H9 (cell line): ENCODE results near the gene SHISA3. TPM values are rescaled to one million over a fixed set of nuclear protein-coding genes. Genes with fewer than 3 reads are reported as not detected.

ENCODE experiments used
- DNase-seq: peaks from one replicate; pipeline ENCODE4 v3.0.0-alpha.2; 2017
- H2AFZ ChIP-seq: one replicate; pipeline ENCODE4 v1.6.1; 2013; ENCODE audit warnings: mild to moderate bottlenecking, low read length, control low read depth, moderate library complexity
- H2AK5ac ChIP-seq: 2 replicates; pipeline ENCODE4 v1.6.1; 2013; ENCODE audit warnings: low read length, control low read depth, mixed read lengths; ENCODE audit not compliant: insufficient read length
- H2BK120ac ChIP-seq: one replicate; pipeline ENCODE4 v1.6.1; 2013; ENCODE audit warnings: low read depth, mild to moderate bottlenecking, low read length, control low read depth, inconsistent platforms; ENCODE audit not compliant: poor library complexity, severe bottlenecking
- H2BK12ac ChIP-seq: 2 replicates; pipeline ENCODE4 v1.6.1; 2013; ENCODE audit warnings: low read length, control low read depth, mixed read lengths, low read depth; ENCODE audit not compliant: insufficient read length
- H2BK15ac ChIP-seq: 2 replicates; pipeline ENCODE4 v1.6.1; 2013; ENCODE audit warnings: low read depth, low read length, control low read depth
- H2BK20ac ChIP-seq: one replicate; pipeline ENCODE4 v1.6.1; 2013; ENCODE audit warnings: low read depth, mild to moderate bottlenecking, low read length, control low read depth, inconsistent platforms; ENCODE audit not compliant: poor library complexity, severe bottlenecking
- H2BK5ac ChIP-seq: 2 replicates; pipeline ENCODE4 v1.6.1; 2013; ENCODE audit warnings: low read length, control low read depth, mixed read lengths; ENCODE audit not compliant: insufficient read length
- H3K14ac ChIP-seq: 2 replicates; pipeline ENCODE4 v1.6.1; 2013; ENCODE audit warnings: low read length, control low read depth; ENCODE audit not compliant: insufficient read depth
- H3K18ac ChIP-seq: 2 replicates; pipeline ENCODE4 v1.6.1; 2013; ENCODE audit warnings: low read depth, mild to moderate bottlenecking, mixed read lengths, low read length, control low read depth; ENCODE audit not compliant: insufficient read length
- H3K23ac ChIP-seq: 2 replicates; pipeline ENCODE4 v1.6.1; 2013; ENCODE audit warnings: low read length, control low read depth, mixed read lengths, low read depth; ENCODE audit not compliant: insufficient read length
- H3K23me2 ChIP-seq: 2 replicates; pipeline ENCODE4 v1.6.1; 2013; ENCODE audit warnings: low read depth, mild to moderate bottlenecking, mixed read lengths, low read length, control low read depth; ENCODE audit not compliant: insufficient read length, poor library complexity, severe bottlenecking
- H3K27ac ChIP-seq: 2 replicates; pipeline ENCODE4 v1.5.1; 2013; ENCODE audit warnings: low read length, control low read depth, mixed read lengths, low read depth; ENCODE audit not compliant: insufficient read length
- H3K27me3 ChIP-seq: 2 replicates; pipeline ENCODE4 v1.6.1; 2013; ENCODE audit warnings: low read length, control low read depth, inconsistent platforms; ENCODE audit not compliant: insufficient read depth
- H3K4ac ChIP-seq: 2 replicates; pipeline ENCODE4 v1.6.1; 2013; ENCODE audit warnings: low read depth, mild to moderate bottlenecking, control low read depth, inconsistent platforms, low read length, moderate library complexity
- H3K4me1 ChIP-seq: 2 replicates; pipeline ENCODE4 v1.6.1; 2013; ENCODE audit warnings: low read length, control low read depth, inconsistent platforms; ENCODE audit not compliant: insufficient read depth
- H3K4me2 ChIP-seq: 2 replicates; pipeline ENCODE4 v1.6.1; 2013; ENCODE audit warnings: low read length, control low read depth, mixed read lengths; ENCODE audit not compliant: insufficient read length, insufficient read depth
- H3K56ac ChIP-seq: 2 replicates; pipeline ENCODE4 v1.6.1; 2013; ENCODE audit warnings: low read depth, mild to moderate bottlenecking, mixed read lengths, low read length, control low read depth; ENCODE audit not compliant: insufficient read length
- H3K79me1 ChIP-seq: 2 replicates; pipeline ENCODE4 v1.6.1; 2013; ENCODE audit warnings: low read depth, mild to moderate bottlenecking, moderate library complexity, low read length, control low read depth, inconsistent platforms; ENCODE audit not compliant: insufficient read depth, poor library complexity, severe bottlenecking
- H3K79me2 ChIP-seq: 2 replicates; pipeline ENCODE4 v1.6.1; 2013; ENCODE audit warnings: low read length, control low read depth, inconsistent platforms; ENCODE audit not compliant: insufficient read depth
- H3K9ac ChIP-seq: 2 replicates; pipeline ENCODE4 v1.6.1; 2013; ENCODE audit warnings: low read length, control low read depth, mixed read lengths; ENCODE audit not compliant: insufficient read length; ENCODE audit errors: extremely low read depth
- H3K9me3 ChIP-seq: one replicate; pipeline ENCODE4 v1.6.1; 2013; ENCODE audit warnings: low read depth, low read length, inconsistent platforms; ENCODE audit not compliant: control insufficient read depth
- H3T11ph ChIP-seq: one replicate; pipeline ENCODE4 v1.6.1; 2013; ENCODE audit warnings: mild to moderate bottlenecking, low read length, control low read depth, inconsistent platforms
- H4K20me1 ChIP-seq: one replicate; pipeline ENCODE4 v1.6.1; 2013; ENCODE audit not compliant: control insufficient read depth, insufficient read length, insufficient read depth
- H4K5ac ChIP-seq: 2 replicates; pipeline ENCODE4 v1.6.1; 2013; ENCODE audit warnings: low read depth, mild to moderate bottlenecking, mixed read lengths, low read length, control low read depth; ENCODE audit not compliant: insufficient read length
- H4K8ac ChIP-seq: replicated peaks from 2 replicates; pipeline ENCODE4 v1.6.1; 2013; ENCODE audit warnings: low read length, control low read depth, mixed read lengths, low read depth; ENCODE audit not compliant: insufficient read length
- H4K91ac ChIP-seq: 2 replicates; pipeline ENCODE4 v1.6.1; 2013; ENCODE audit warnings: low read depth, mild to moderate bottlenecking, moderate library complexity, mixed read lengths, low read length, control low read depth; ENCODE audit not compliant: insufficient read length
- H3K27ac Mint-ChIP-seq, 3 experiments: 2 replicates in 2 of 3; 3 replicates in 1 of 3; pipeline ENCODE4 v1.8.0; 2020 to 2021; ENCODE audit warnings: mixed read lengths in 3 of 3, mild to moderate bottlenecking in 1 of 3, moderate library complexity in 1 of 3
- H3K27me3 Mint-ChIP-seq: 2 replicates; pipeline ENCODE4 v1.8.0; 2021; ENCODE audit warnings: low read depth, mild to moderate bottlenecking, moderate library complexity, mixed read lengths
- H3K36me3 Mint-ChIP-seq, 3 experiments: 2 replicates in 2 of 3; 3 replicates in 1 of 3; pipeline ENCODE4 v1.8.0; 2020 to 2021; ENCODE audit warnings: low read depth in 3 of 3, mixed read lengths in 3 of 3; ENCODE audit not compliant: insufficient read depth in 1 of 3
- H3K4me1 Mint-ChIP-seq, 2 experiments: 2 replicates each; pipeline ENCODE4 v1.8.0; 2020; ENCODE audit warnings: mixed read lengths in 2 of 2
- H3K4me3 Mint-ChIP-seq, 2 experiments: 2 replicates in 1 of 2; 3 replicates in 1 of 2; pipeline ENCODE4 v1.8.0; 2020 to 2021; ENCODE audit warnings: mild to moderate bottlenecking in 2 of 2, mixed read lengths in 2 of 2, moderate library complexity in 1 of 2
- H3K9me3 Mint-ChIP-seq, 2 experiments: 2 replicates in 1 of 2; 3 replicates in 1 of 2; pipeline ENCODE4 v1.8.0; 2020; ENCODE audit warnings: mild to moderate bottlenecking in 2 of 2, mixed read lengths in 2 of 2, moderate library complexity in 1 of 2
- WGBS: extraction: QIAGEN DNeasy Blood & Tissue Kit; methylation state at CpG from one replicate; pipeline ENCODE4 v1.1.7; 2013; ENCODE audit warnings: missing lambda C conversion rate, low lambda C conversion rate, mixed read lengths; ENCODE audit not compliant: insufficient read length; ENCODE audit errors: extremely low coverage; 5-methylcytosine and 5-hydroxymethylcytosine counted together
- total RNA-seq: library from RNA; stranded (reverse); gene quantifications from 2 replicates; pipeline ENCODE4 v1.2.1, GENCODE V29; 2021
- TF ChIP-seq, protein P1 (sequence below): fragments of 200-600 bp; sonication (generic); conservative IDR thresholded peaks from 3 replicates; pipeline ENCODE4 v1.8.0; 2021; ENCODE audit warnings: antibody characterized with exemption, mild to moderate bottlenecking

Gene SHISA3
- total RNA-seq, 1 experiment from 2014 or later, result 1.7 TPM

DNA sequence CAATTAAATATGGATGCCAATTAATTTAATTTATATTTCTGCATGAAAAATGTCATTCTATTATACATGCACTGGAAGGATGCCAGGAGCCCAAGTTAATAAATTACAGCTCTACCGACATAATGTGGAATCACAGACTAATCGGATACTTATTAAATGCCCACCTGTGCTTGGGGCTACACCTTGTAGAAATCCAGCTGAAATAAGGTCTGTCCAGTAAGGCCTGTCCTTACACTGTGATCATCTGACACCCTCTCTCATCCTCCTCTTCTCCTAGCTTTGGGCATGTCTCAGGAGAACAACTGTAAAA, 6.0 kb upstream of the SHISA3 start:
- H2BK15ac ChIP-seq, result no peak overlapping the region
- H3K23me2 ChIP-seq, result peaks cover 1% of the 10 kb centered on the region
- no peaks in the 10 kb centered on the region for H3K79me2 ChIP-seq
- peaks cover 7% of the 10 kb centered on the region for H3K27me3 ChIP-seq
- no peaks in the 10 kb centered on the region for H3K4me1 ChIP-seq
- H3K23ac ChIP-seq, result no peak overlapping the region
- Mint-ChIP-seq H3K36me3 (no peaks in the 10 kb centered on the region), H3K9me3 (no peaks in the 10 kb centered on the region), H3K27ac (no peak overlapping the region), H3K4me3 (no peak overlapping the region; a peak in 1 of 5 replicates), H3K4me1 (peaks cover 27 to 35% of the 10 kb centered on the region in 2 experiments), H3K27me3 (peaks cover 65% of the 10 kb centered on the region)
- H3K4me2 ChIP-seq, result no peak overlapping the region
- no peak overlapping the region for H3K27ac ChIP-seq
- no peak overlapping the region for H4K91ac ChIP-seq
- no peak overlapping the region for H3K56ac ChIP-seq
- H3K9me3 ChIP-seq, result no peaks in the 10 kb centered on the region
- H4K5ac ChIP-seq, result no peak overlapping the region
- WGBS, result no CpG with 5 or more reads among the region's 2 CpGs
- no peaks in the 10 kb centered on the region for H3K79me1 ChIP-seq
- no peak overlapping the region for H3K4ac ChIP-seq
- H3K14ac ChIP-seq, result no peak overlapping the region
- no peak overlapping the region for H2BK120ac ChIP-seq
- no peak overlapping the region for H4K8ac ChIP-seq
- no peak overlapping the region for H2BK20ac ChIP-seq
- no peak overlapping the region for H2AK5ac ChIP-seq
- no peak overlapping the region for H2BK12ac ChIP-seq
- no peak overlapping the region for H3K18ac ChIP-seq
- TF ChIP-seq, protein P1, sequence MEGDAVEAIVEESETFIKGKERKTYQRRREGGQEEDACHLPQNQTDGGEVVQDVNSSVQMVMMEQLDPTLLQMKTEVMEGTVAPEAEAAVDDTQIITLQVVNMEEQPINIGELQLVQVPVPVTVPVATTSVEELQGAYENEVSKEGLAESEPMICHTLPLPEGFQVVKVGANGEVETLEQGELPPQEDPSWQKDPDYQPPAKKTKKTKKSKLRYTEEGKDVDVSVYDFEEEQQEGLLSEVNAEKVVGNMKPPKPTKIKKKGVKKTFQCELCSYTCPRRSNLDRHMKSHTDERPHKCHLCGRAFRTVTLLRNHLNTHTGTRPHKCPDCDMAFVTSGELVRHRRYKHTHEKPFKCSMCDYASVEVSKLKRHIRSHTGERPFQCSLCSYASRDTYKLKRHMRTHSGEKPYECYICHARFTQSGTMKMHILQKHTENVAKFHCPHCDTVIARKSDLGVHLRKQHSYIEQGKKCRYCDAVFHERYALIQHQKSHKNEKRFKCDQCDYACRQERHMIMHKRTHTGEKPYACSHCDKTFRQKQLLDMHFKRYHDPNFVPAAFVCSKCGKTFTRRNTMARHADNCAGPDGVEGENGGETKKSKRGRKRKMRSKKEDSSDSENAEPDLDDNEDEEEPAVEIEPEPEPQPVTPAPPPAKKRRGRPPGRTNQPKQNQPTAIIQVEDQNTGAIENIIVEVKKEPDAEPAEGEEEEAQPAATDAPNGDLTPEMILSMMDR, result no peak
- H2BK5ac ChIP-seq, result no peak overlapping the region
- DNase-seq, result no peak
- no peak overlapping the region for H3T11ph ChIP-seq
- no peaks in the 10 kb centered on the region for H4K20me1 ChIP-seq
- H3K9ac ChIP-seq, result no peak overlapping the region
- no peak overlapping the region for H2AFZ ChIP-seq
